K562 treated with DMSO at 1 percent for 12 hours (cell line): ENCODE results near the gene WIPF2. TPM values are rescaled to one million over a fixed set of nuclear protein-coding genes. Genes with fewer than 3 reads are reported as not detected.

ENCODE experiments used
- total RNA-seq: library from RNA; unstranded; fragments of 300-600 nt; gene quantifications from 2 replicates; pipeline ENCODE4 v1.2.3, GENCODE V29; 2022; ENCODE audit not compliant: insufficient read depth

Gene WIPF2, protein sequence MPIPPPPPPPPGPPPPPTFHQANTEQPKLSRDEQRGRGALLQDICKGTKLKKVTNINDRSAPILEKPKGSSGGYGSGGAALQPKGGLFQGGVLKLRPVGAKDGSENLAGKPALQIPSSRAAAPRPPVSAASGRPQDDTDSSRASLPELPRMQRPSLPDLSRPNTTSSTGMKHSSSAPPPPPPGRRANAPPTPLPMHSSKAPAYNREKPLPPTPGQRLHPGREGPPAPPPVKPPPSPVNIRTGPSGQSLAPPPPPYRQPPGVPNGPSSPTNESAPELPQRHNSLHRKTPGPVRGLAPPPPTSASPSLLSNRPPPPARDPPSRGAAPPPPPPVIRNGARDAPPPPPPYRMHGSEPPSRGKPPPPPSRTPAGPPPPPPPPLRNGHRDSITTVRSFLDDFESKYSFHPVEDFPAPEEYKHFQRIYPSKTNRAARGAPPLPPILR
- total RNA-seq: 5.3 and 17.2 TPM in 2 replicates

GRCh38 chr17:40218740-40219593, at the start of gene WIPF2:
Gene WIPF2, plus strand, starts transcription at chr17:40219304. Its CDS starts 37,156 bp downstream, at chr17:40256460.

GRCh38 chr17:40177275-40177874, 41.7 kb upstream of the WIPF2 start, which contains the start of gene RAPGEFL1:
Gene RAPGEFL1, plus strand, starts transcription at chr17:40177470. Its CDS starts 392 bp downstream, at chr17:40177862.

GRCh38 chr17:40287494-40288369, 68.6 kb downstream of the WIPF2 start, which contains the start of gene CDC6:
Gene CDC6, plus strand, starts transcription at chr17:40287879. Its CDS starts 1,542 bp downstream, at chr17:40289421.

DNA sequence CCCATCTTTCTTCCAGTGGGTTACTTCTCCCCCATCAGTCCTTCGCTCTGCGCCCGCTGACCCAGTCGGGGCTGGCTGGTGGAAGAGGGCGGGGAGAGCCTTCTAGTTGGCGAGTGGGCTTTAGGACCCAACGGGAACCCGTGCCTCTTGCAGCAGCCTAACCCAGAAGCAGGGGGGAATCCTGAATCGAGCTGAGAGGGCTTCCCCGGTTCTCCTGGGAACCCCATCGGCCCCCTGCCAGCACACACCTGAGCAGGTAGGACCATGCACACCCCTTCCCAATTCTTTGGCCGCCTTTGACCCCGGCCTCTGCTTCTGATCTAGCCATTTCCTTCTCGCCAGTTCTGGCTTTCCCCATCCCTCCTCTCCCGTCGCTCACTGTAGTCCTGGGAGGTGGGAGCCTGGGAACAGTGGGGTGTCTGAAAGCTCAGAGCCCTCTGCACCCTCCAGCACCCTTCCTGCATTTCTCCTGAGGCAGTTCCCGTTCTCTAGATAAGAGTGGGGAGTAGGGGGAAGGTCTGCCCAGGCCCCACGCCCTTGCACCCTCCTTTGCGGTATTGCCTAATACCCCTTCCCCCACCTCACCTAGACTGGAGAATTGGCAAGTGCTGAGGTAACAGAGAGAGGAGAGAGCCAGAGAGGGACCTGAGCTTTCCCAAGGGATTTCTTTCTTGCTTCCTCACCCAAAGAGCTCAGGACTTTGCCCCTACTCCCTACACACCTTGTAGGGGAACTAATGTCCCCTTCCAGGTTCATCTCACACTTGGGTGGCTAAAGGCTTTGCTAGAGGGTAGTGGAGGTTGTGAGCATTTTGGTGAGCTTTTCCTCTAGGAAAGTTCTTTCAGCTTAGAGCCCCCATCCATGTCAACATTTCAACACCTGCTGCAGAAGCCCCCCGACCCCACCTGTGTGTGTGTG, 90.2 kb downstream of the WIPF2 start, which contains the start of gene RARA:
Gene RARA, plus strand, starts transcription at position 150 of the 918 bp plus-strand sequence. CDS start 22,039 bp downstream, outside the sequence.

Other genes starting within 250 kb of the WIPF2 start
- 155 and 233 TPM in 2 replicates for gene PSMD3, start 238.5 kb upstream of the WIPF2 start, total RNA-seq
- gene CSF3, start 203.9 kb upstream of the WIPF2 start, total RNA-seq: not detected in 2 replicates
- 51.2 and 88.5 TPM in 2 replicates for gene MED24, start 164.9 kb upstream of the WIPF2 start, total RNA-seq
- 9.5 and 19.3 TPM in 2 replicates for gene THRA, start 156.3 kb upstream of the WIPF2 start, total RNA-seq
- 3.3 and 4.5 TPM in 2 replicates for gene NR1D1, start 118.7 kb upstream of the WIPF2 start, total RNA-seq
- 16.3 and 47.9 TPM in 2 replicates for gene MSL1, start 97.3 kb upstream of the WIPF2 start, total RNA-seq
- gene CASC3, start 78.8 kb upstream of the WIPF2 start, total RNA-seq: 26.8 and 47.2 TPM in 2 replicates
- gene RAPGEFL1, start 41.8 kb upstream of the WIPF2 start, total RNA-seq: 1.7 and 2.6 TPM in 2 replicates
- gene CDC6, start 68.6 kb downstream of the WIPF2 start, total RNA-seq: 37.4 and 75.2 TPM in 2 replicates
- gene RARA, start 89.9 kb downstream of the WIPF2 start, total RNA-seq: 9.3 and 24.9 TPM in 2 replicates
- 11.4 and 17.5 TPM in 2 replicates for gene GJD3, start 145.4 kb downstream of the WIPF2 start, total RNA-seq
- gene TOP2A, start 198.6 kb downstream of the WIPF2 start, total RNA-seq: 148 and 237 TPM in 2 replicates
- gene IGFBP4, start 224.1 kb downstream of the WIPF2 start, total RNA-seq: 70.1 and 78.7 TPM in 2 replicates